Mammary epithelial cell (primary cell): ENCODE data around the gene EPB41L5.

ENCODE experiments used
- CTCF ChIP-seq, 2 donors: IDR thresholded peaks in 1 of 2; conservative IDR thresholded peaks in 1 of 2; 2 replicates each; pipeline ENCODE4 v1.5.1; 2011 to 2012; ENCODE audit warnings: inconsistent platforms in 2 of 2, low read length in 2 of 2, mild to moderate bottlenecking in 2 of 2, control low read depth in 1 of 2, low read depth in 1 of 2; ENCODE audit not compliant: insufficient read depth in 1 of 2; ENCODE audit errors: extremely low read depth in 1 of 2
- EZH2 ChIP-seq: IDR thresholded peaks from 2 replicates; pipeline ENCODE4 v1.6.1; 2012; ENCODE audit warnings: low read length, inconsistent platforms, borderline replicate concordance

GRCh38 chr2:120223034-120223912 is 210.4 kb downstream of the EPB41L5 start, which contains the start of gene TMEM185B:
- peak; percentile 20 to 50 for TF ChIP-seq CTCF (conservative IDR thresholded peaks at IDR 0.05 in 1 of 2, IDR thresholded peaks at IDR 0.05 in 1 of 2; ENCODE audit: extremely low read depth in 1 of 2, insufficient read depth in 1 of 2, low read depth in 1 of 2, low read length in 2 of 2)
- TF ChIP-seq EZH2 = no peak
